HG03439 (cell line): Measurements from ENCODE around the gene ATPAF2.
A peak's percentile ranks its signal among the peaks of the same experiment; 100 is the strongest.

Experiments
- ATAC-seq: cut with Tn5 transposase; IDR thresholded peaks from one replicate; pipeline ENCODE4 v1.9.1; 2021; ENCODE audit warnings: mild to moderate bottlenecking, moderate library complexity; ENCODE audit not compliant: unreplicated experiment

Gene ATPAF2

GRCh38 chr17:18040261-18040858 is 1.4 kb upstream of the ATPAF2 start:
- no peak for ATAC-seq

GRCh38 chr17:18039535-18040260 is 730 bp upstream of the ATPAF2 start:
- ATAC-seq, result peak; percentile 32

GRCh38 chr17:18038149-18038850 is 668 bp downstream of the ATPAF2 start:
- no peak for ATAC-seq

GRCh38 chr17:18037486-18037885 is 1.5 kb downstream of the ATPAF2 start:
- no peak for ATAC-seq

- no peak for ATAC-seq
Measured at GRCh38 chr17:18035704-18036103, 3.3 kb downstream of the ATPAF2 start.

GRCh38 chr17:18033442-18034099 is 5.4 kb downstream of the ATPAF2 start:
- no peak for ATAC-seq

GRCh38 chr17:18031955-18032354 is 7.0 kb downstream of the ATPAF2 start:
- ATAC-seq, result no peak

GRCh38 chr17:18028952-18029540 is 9.9 kb downstream of the ATPAF2 start:
- no peak for ATAC-seq

- ATAC-seq, result no peak
Measured at GRCh38 chr17:18028114-18028951, 10.6 kb downstream of the ATPAF2 start.

- ATAC-seq, result no peak
Measured at GRCh38 chr17:18027280-18027679, 11.7 kb downstream of the ATPAF2 start.

- no peak for ATAC-seq
Measured at GRCh38 chr17:18025945-18026776, 12.8 kb downstream of the ATPAF2 start.

GRCh38 chr17:18025241-18025944 is 13.6 kb downstream of the ATPAF2 start:
- ATAC-seq, result no peak

GRCh38 chr17:18021372-18021771 is 17.6 kb downstream of the ATPAF2 start:
- no peak for ATAC-seq

GRCh38 chr17:18020971-18021370 is 18.0 kb downstream of the ATPAF2 start:
- no peak for ATAC-seq

- no peak for ATAC-seq
Measured at GRCh38 chr17:18019838-18020154, 19.2 kb downstream of the ATPAF2 start.

GRCh38 chr17:18018411-18018921 is 20.5 kb downstream of the ATPAF2 start:
- no peak for ATAC-seq

GRCh38 chr17:18017958-18018357 is 21.0 kb downstream of the ATPAF2 start:
- no peak for ATAC-seq

GRCh38 chr17:18016426-18016825 is 22.5 kb downstream of the ATPAF2 start:
- ATAC-seq, result no peak

- ATAC-seq, result no peak
Measured at GRCh38 chr17:18015593-18015992, 23.4 kb downstream of the ATPAF2 start.
